Measurements from ENCODE around the gene CDK10.
A peak's percentile ranks its signal among the peaks of the same experiment; 100 is the strongest.
"Not testable (repeated sequence)": the region's sequence is repeated elsewhere in the genome, so short reads cannot be mapped to it uniquely, and the experiment has no call there.

Gene CDK10

GRCh38 chr16:89667000-89667399 lies 19.5 kb upstream of the CDK10 start:
- H3K27ac ChIP-seq (ENCODE audit: low read length); H3K9me3 ChIP-seq (replicated peaks; ENCODE audit: insufficient read depth, low read length); H3K4me3 ChIP-seq (ENCODE audit: low read length); H4K20me1 ChIP-seq (ENCODE audit: insufficient read depth, low read length); H3K27me3 ChIP-seq (replicated peaks; ENCODE audit: insufficient read depth, low read length); H2AFZ ChIP-seq (ENCODE audit: low read length); H3K36me3 ChIP-seq (replicated peaks; ENCODE audit: insufficient read depth, low read length); H3K9ac ChIP-seq (ENCODE audit: low read length); H3F3A ChIP-seq (ENCODE audit: insufficient read depth, low read length); H3K4me1 ChIP-seq (ENCODE audit: low read length); H3K9me2 ChIP-seq (replicated peaks; ENCODE audit: insufficient read depth, low read length); H3K4me2 ChIP-seq (ENCODE audit: low read depth, low read length); H3K79me2 ChIP-seq (ENCODE audit: low read length): not testable (repeated sequence)
- TF ChIP-seq, protein P1, sequence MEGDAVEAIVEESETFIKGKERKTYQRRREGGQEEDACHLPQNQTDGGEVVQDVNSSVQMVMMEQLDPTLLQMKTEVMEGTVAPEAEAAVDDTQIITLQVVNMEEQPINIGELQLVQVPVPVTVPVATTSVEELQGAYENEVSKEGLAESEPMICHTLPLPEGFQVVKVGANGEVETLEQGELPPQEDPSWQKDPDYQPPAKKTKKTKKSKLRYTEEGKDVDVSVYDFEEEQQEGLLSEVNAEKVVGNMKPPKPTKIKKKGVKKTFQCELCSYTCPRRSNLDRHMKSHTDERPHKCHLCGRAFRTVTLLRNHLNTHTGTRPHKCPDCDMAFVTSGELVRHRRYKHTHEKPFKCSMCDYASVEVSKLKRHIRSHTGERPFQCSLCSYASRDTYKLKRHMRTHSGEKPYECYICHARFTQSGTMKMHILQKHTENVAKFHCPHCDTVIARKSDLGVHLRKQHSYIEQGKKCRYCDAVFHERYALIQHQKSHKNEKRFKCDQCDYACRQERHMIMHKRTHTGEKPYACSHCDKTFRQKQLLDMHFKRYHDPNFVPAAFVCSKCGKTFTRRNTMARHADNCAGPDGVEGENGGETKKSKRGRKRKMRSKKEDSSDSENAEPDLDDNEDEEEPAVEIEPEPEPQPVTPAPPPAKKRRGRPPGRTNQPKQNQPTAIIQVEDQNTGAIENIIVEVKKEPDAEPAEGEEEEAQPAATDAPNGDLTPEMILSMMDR (IDR thresholded peaks at IDR 0.05; ENCODE audit: low read length) = peak; percentile 27
- DNase-seq = peak; percentile 12

- no peaks in the 10 kb centered on the region for H3F3A ChIP-seq (ENCODE audit: insufficient read depth, low read length)
- no peak overlapping the region for H2AFZ ChIP-seq (ENCODE audit: low read length)
- no peak overlapping the region for H3K4me3 ChIP-seq (ENCODE audit: low read length)
- no peaks in the 10 kb centered on the region for H3K9me2 ChIP-seq (replicated peaks; ENCODE audit: insufficient read depth, low read length)
- no peaks in the 10 kb centered on the region for H3K79me2 ChIP-seq (ENCODE audit: low read length)
- TF ChIP-seq, protein P1 (IDR thresholded peaks at IDR 0.05; ENCODE audit: low read length) = no peak
- no peak for TF ChIP-seq EZH2 (optimal IDR thresholded peaks at IDR 0.05; ENCODE audit: low read depth, low read length)
- TF ChIP-seq EZH2phosphoT487 (IDR thresholded peaks at IDR 0.05; ENCODE audit: low read length) = no peak
- no peaks in the 10 kb centered on the region for H3K27me3 ChIP-seq (replicated peaks; ENCODE audit: insufficient read depth, low read length)
- H3K9ac ChIP-seq (ENCODE audit: low read length) = no peak overlapping the region
- no peaks in the 10 kb centered on the region for H4K20me1 ChIP-seq (ENCODE audit: insufficient read depth, low read length)
- H3K4me2 ChIP-seq (ENCODE audit: low read depth, low read length) = no peak overlapping the region
- H3K36me3 ChIP-seq (replicated peaks; ENCODE audit: insufficient read depth, low read length) = no peaks in the 10 kb centered on the region
- H3K27ac ChIP-seq (ENCODE audit: low read length) = no peak overlapping the region
- no peaks in the 10 kb centered on the region for H3K4me1 ChIP-seq (ENCODE audit: low read length)
- H3K9me3 ChIP-seq (replicated peaks; ENCODE audit: insufficient read depth, low read length) = no peaks in the 10 kb centered on the region
- DNase-seq = no peak
These were observed 18.9 kb upstream of the CDK10 start for GRCh38 chr16:89667633-89668032.

GRCh38 chr16:89668790-89669158 lies 17.7 kb upstream of the CDK10 start:
- Histone ChIP-seq H3K27me3 (replicated peaks; ENCODE audit: insufficient read depth, low read length) (no peaks in the 10 kb centered on the region), H4K20me1 (ENCODE audit: insufficient read depth, low read length) (no peaks in the 10 kb centered on the region), H3K79me2 (ENCODE audit: low read length) (no peaks in the 10 kb centered on the region), H3K4me3 (ENCODE audit: low read length) (no peak overlapping the region), H2AFZ (ENCODE audit: low read length) (no peak overlapping the region), H3K9ac (ENCODE audit: low read length) (no peak overlapping the region), H3K9me2 (replicated peaks; ENCODE audit: insufficient read depth, low read length) (no peaks in the 10 kb centered on the region), H3F3A (ENCODE audit: insufficient read depth, low read length) (no peaks in the 10 kb centered on the region), H3K4me2 (ENCODE audit: low read depth, low read length) (no peak overlapping the region), H3K9me3 (replicated peaks; ENCODE audit: insufficient read depth, low read length) (no peaks in the 10 kb centered on the region), H3K27ac (ENCODE audit: low read length) (no peak overlapping the region), H3K36me3 (replicated peaks; ENCODE audit: insufficient read depth, low read length) (no peaks in the 10 kb centered on the region), H3K4me1 (ENCODE audit: low read length) (no peaks in the 10 kb centered on the region)
- TF ChIP-seq EZH2phosphoT487 (IDR thresholded peaks at IDR 0.05; ENCODE audit: low read length) (no peak), EZH2 (optimal IDR thresholded peaks at IDR 0.05; ENCODE audit: low read depth, low read length) (no peak)
- TF ChIP-seq, protein P1 (IDR thresholded peaks at IDR 0.05; ENCODE audit: low read length) = no peak
- DNase-seq = no peak

GRCh38 chr16:89669755-89670154 lies 16.7 kb upstream of the CDK10 start:
- Histone ChIP-seq H2AFZ (ENCODE audit: low read length) (no peak overlapping the region), H3K4me2 (ENCODE audit: low read depth, low read length) (no peak overlapping the region), H3F3A (ENCODE audit: insufficient read depth, low read length) (no peaks in the 10 kb centered on the region), H4K20me1 (ENCODE audit: insufficient read depth, low read length) (no peaks in the 10 kb centered on the region), H3K9me2 (replicated peaks; ENCODE audit: insufficient read depth, low read length) (no peaks in the 10 kb centered on the region), H3K9ac (ENCODE audit: low read length) (no peak overlapping the region), H3K27me3 (replicated peaks; ENCODE audit: insufficient read depth, low read length) (no peaks in the 10 kb centered on the region), H3K79me2 (ENCODE audit: low read length) (no peaks in the 10 kb centered on the region), H3K27ac (ENCODE audit: low read length) (no peak overlapping the region), H3K4me3 (ENCODE audit: low read length) (no peak overlapping the region), H3K36me3 (replicated peaks; ENCODE audit: insufficient read depth, low read length) (no peaks in the 10 kb centered on the region), H3K4me1 (ENCODE audit: low read length) (no peaks in the 10 kb centered on the region), H3K9me3 (replicated peaks; ENCODE audit: insufficient read depth, low read length) (no peaks in the 10 kb centered on the region)
- no peak for DNase-seq
- TF ChIP-seq EZH2 (optimal IDR thresholded peaks at IDR 0.05; ENCODE audit: low read depth, low read length) (no peak), EZH2phosphoT487 (IDR thresholded peaks at IDR 0.05; ENCODE audit: low read length) (no peak)
- TF ChIP-seq, protein P1 (IDR thresholded peaks at IDR 0.05; ENCODE audit: low read length) = no peak
